Erythroblast (primary cell): ENCODE data around the gene TP53TG5.

Source experiments
- DNase-seq, 2 experiments: peaks; one replicate each; lab custom pipeline; 2025; lab: John Stamatoyannopoulos, UW
- GATA1 ChIP-seq: IDR thresholded peaks from 2 replicates; pipeline ENCODE4 v1.6.1; 2011; ENCODE audit warnings: low read depth, mild to moderate bottlenecking, control low read depth, low read length, moderate library complexity
- POLR2A ChIP-seq: IDR thresholded peaks from 2 replicates; pipeline ENCODE4 v1.6.1; 2011; ENCODE audit warnings: mild to moderate bottlenecking, low read length

Gene TP53TG5

GRCh38 chr20:45394221-45395113 lies 16.3 kb upstream of the TP53TG5 start:
- TF ChIP-seq POLR2A (no peak), GATA1 (no peak)
- no peak for DNase-seq

GRCh38 chr20:45392733-45393132 lies 14.6 kb upstream of the TP53TG5 start:
- no peak for DNase-seq
- TF ChIP-seq POLR2A (no peak), GATA1 (no peak)

- TF ChIP-seq GATA1 (no peak), POLR2A (no peak)
- no peak for DNase-seq
These were observed 13.4 kb upstream of the TP53TG5 start for GRCh38 chr20:45391559-45391958.

- no peak for TF ChIP-seq POLR2A
- no peak for TF ChIP-seq GATA1
- DNase-seq: no peak
These were observed 12.8 kb upstream of the TP53TG5 start for GRCh38 chr20:45390931-45391330.

GRCh38 chr20:45387274-45387673 lies 9.1 kb upstream of the TP53TG5 start:
- TF ChIP-seq GATA1: no peak
- no peak for TF ChIP-seq POLR2A
- no peak for DNase-seq

GRCh38 chr20:45377269-45377668 lies 856 bp downstream of the TP53TG5 start:
- DNase-seq: no peak
- TF ChIP-seq GATA1 (no peak), POLR2A (no peak)

- no peak for DNase-seq
- no peak for TF ChIP-seq GATA1
- no peak for TF ChIP-seq POLR2A
These were observed 3.2 kb downstream of the TP53TG5 start for GRCh38 chr20:45374966-45375365.

- TF ChIP-seq POLR2A (no peak), GATA1 (no peak)
- DNase-seq: no peak
These were observed 4.0 kb downstream of the TP53TG5 start for GRCh38 chr20:45374101-45374467.

- TF ChIP-seq GATA1 (no peak), POLR2A (no peak)
- peak; percentile 89 to 94 for DNase-seq
These were observed 4.6 kb downstream of the TP53TG5 start for GRCh38 chr20:45373353-45374100.

- no peak for DNase-seq
- TF ChIP-seq POLR2A (no peak), GATA1 (no peak)
These were observed 5.3 kb downstream of the TP53TG5 start for GRCh38 chr20:45372646-45373352.

GRCh38 chr20:45372241-45372640 lies 5.9 kb downstream of the TP53TG5 start:
- no peak for DNase-seq
- TF ChIP-seq GATA1 (no peak), POLR2A (no peak)

GRCh38 chr20:45370571-45371160 lies 7.5 kb downstream of the TP53TG5 start:
- no peak for DNase-seq
- TF ChIP-seq GATA1 (no peak), POLR2A (no peak)
